Mesendoderm (in vitro differentiated cells): ENCODE results near the gene OSBPL8. TPM values are rescaled to one million over a fixed set of nuclear protein-coding genes. Genes with fewer than 3 reads are reported as not detected.

Experiments
- DNase-seq: peaks from one replicate; pipeline ENCODE4 v3.0.0; 2013
- H2AK5ac ChIP-seq: 2 replicates; pipeline ENCODE4 v1.6.1; 2013; ENCODE audit warnings: low read length, inconsistent platforms
- H2BK120ac ChIP-seq: 2 replicates; pipeline ENCODE4 v1.6.1; 2013; ENCODE audit warnings: low read depth, mild to moderate bottlenecking, low read length, moderate library complexity, mixed read lengths
- H2BK15ac ChIP-seq: replicated peaks from 2 replicates; pipeline ENCODE4 v1.6.1; 2013; ENCODE audit warnings: low read depth, mild to moderate bottlenecking, moderate library complexity
- H2BK5ac ChIP-seq: 2 replicates; pipeline ENCODE4 v1.6.1; 2013; ENCODE audit warnings: low read length, inconsistent platforms
- H3K18ac ChIP-seq: 2 replicates; pipeline ENCODE4 v1.6.1; 2013; ENCODE audit warnings: mild to moderate bottlenecking, low read length, mixed read lengths
- H3K23ac ChIP-seq: one replicate; pipeline ENCODE4 v1.6.1; 2013; ENCODE audit warnings: low read length
- H3K27ac ChIP-seq: 2 replicates; pipeline ENCODE4 v1.5.1; 2013; ENCODE audit warnings: low read depth, mild to moderate bottlenecking, inconsistent platforms, low read length, moderate library complexity
- H3K27me3 ChIP-seq: 2 replicates; pipeline ENCODE4 v1.6.1; 2013; ENCODE audit warnings: low read length, control low read depth, mild to moderate bottlenecking, inconsistent platforms; ENCODE audit not compliant: insufficient read depth, poor library complexity
- H3K36me3 ChIP-seq: 2 replicates; pipeline ENCODE4 v1.6.1; 2013; ENCODE audit warnings: low read length, inconsistent platforms; ENCODE audit not compliant: control insufficient read depth, insufficient read depth
- H3K4ac ChIP-seq: one replicate; pipeline ENCODE4 v1.6.1; 2013; ENCODE audit warnings: low read depth, mild to moderate bottlenecking, low read length, moderate library complexity
- H3K4me1 ChIP-seq: 2 replicates; pipeline ENCODE4 v1.6.1; 2013; ENCODE audit warnings: low read depth, low read length, inconsistent platforms; ENCODE audit not compliant: control insufficient read depth
- H3K4me2 ChIP-seq: 2 replicates; pipeline ENCODE4 v1.6.1; 2013; ENCODE audit warnings: low read length
- H3K4me3 ChIP-seq: 2 replicates; pipeline ENCODE4 v1.5.1; 2013; ENCODE audit warnings: mild to moderate bottlenecking, low read length
- H3K56ac ChIP-seq: one replicate; pipeline ENCODE4 v1.6.1; 2013; ENCODE audit warnings: low read length
- H3K79me1 ChIP-seq: 2 replicates; pipeline ENCODE4 v1.6.1; 2013; ENCODE audit warnings: low read length, inconsistent platforms
- H3K79me2 ChIP-seq: 2 replicates; pipeline ENCODE4 v1.6.1; 2013; ENCODE audit warnings: mild to moderate bottlenecking, low read length; ENCODE audit not compliant: control insufficient read depth, insufficient read depth
- H3K9ac ChIP-seq: 2 replicates; pipeline ENCODE4 v1.6.1; 2013; ENCODE audit warnings: low read length, inconsistent platforms
- H4K5ac ChIP-seq: one replicate; pipeline ENCODE4 v1.6.1; 2013; ENCODE audit warnings: low read length
- H4K8ac ChIP-seq: one replicate; pipeline ENCODE4 v1.6.1; 2013; ENCODE audit warnings: low read depth, mild to moderate bottlenecking, control low read depth, low read length, moderate library complexity
- WGBS: extraction: QIAGEN DNeasy Blood & Tissue Kit; methylation state at CpG from one replicate; pipeline ENCODE4 v1.1.7; 2013; ENCODE audit warnings: low lambda C conversion rate, missing lambda C conversion rate; ENCODE audit not compliant: insufficient coverage; ENCODE audit errors: extremely low coverage; 5-methylcytosine and 5-hydroxymethylcytosine counted together
- polyA plus RNA-seq, 2 experiments: library from polyadenylated mRNA; stranded (reverse); fragments of 200-250 nt; gene quantifications; one replicate each; pipeline ENCODE4 v1.2.3, GENCODE V29; 2013

The OSBPL8 gene, protein sequence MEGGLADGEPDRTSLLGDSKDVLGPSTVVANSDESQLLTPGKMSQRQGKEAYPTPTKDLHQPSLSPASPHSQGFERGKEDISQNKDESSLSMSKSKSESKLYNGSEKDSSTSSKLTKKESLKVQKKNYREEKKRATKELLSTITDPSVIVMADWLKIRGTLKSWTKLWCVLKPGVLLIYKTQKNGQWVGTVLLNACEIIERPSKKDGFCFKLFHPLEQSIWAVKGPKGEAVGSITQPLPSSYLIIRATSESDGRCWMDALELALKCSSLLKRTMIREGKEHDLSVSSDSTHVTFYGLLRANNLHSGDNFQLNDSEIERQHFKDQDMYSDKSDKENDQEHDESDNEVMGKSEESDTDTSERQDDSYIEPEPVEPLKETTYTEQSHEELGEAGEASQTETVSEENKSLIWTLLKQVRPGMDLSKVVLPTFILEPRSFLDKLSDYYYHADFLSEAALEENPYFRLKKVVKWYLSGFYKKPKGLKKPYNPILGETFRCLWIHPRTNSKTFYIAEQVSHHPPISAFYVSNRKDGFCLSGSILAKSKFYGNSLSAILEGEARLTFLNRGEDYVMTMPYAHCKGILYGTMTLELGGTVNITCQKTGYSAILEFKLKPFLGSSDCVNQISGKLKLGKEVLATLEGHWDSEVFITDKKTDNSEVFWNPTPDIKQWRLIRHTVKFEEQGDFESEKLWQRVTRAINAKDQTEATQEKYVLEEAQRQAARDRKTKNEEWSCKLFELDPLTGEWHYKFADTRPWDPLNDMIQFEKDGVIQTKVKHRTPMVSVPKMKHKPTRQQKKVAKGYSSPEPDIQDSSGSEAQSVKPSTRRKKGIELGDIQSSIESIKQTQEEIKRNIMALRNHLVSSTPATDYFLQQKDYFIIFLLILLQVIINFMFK
- 38.7 TPM for polyA plus RNA-seq (2013, experiment 1 of 2)
- 37.7 TPM for polyA plus RNA-seq (2013, experiment 2 of 2)

DNA sequence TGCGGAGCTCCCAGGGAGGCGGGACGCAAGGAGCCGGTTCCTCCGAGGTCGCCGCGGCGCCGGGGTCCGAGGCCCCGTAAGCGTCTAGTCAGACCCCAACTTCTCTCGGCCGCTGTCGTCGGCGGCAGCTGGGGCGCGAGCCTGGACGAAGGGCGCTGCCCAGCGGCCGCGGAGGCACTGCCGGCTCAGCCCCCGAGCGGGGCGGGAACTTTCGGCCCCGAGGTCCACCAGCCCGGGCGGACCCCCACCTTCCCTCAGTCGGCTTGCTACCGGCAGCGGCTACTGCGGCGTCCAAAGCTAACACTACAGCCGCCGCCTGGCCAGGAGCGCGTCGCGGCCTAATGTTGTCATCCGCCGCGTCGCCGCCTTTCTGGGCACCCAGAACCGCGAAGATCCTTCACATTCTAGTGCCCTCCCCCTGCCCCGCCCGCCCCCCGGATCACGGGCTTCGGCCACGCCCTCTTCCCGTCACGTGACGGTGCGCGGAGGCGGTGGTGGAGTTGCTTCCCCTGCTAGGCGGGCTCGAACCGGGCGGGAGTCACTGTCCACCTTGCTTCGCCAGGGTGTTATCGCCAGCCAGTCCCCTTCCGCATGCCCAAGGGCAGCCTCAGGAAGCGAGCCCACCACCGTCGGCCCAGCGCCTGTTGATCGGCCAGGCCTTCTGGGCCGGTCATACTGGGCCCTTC is at the start of gene OSBPL8:
TSS of gene OSBPL8 (minus strand) at position 372 of the 686 bp plus-strand sequence. CDS start 72,220 bp downstream, outside the sequence.
- H3K79me2 ChIP-seq, result peaks cover 14% of the 10 kb centered on the region
- WGBS, result no CpG with 5 or more reads among the region's 76 CpGs
- peak within 1 kb of the TSS; percentile 38 for H3K4ac ChIP-seq
- H3K36me3 ChIP-seq, result no peaks in the 10 kb centered on the region
- H2BK120ac ChIP-seq, result no peak within 1 kb of the TSS
- H3K27me3 ChIP-seq, result no peaks in the 10 kb centered on the region
- H2AK5ac ChIP-seq, result no peak within 1 kb of the TSS
- H4K5ac ChIP-seq, result no peak within 1 kb of the TSS
- peak within 1 kb of the TSS; percentile 95 for H3K56ac ChIP-seq
- H3K27ac ChIP-seq, result peak within 1 kb of the TSS; percentile 77
- peak within 1 kb of the TSS; percentile 6 for H2BK5ac ChIP-seq
- H3K4me3 ChIP-seq, result peak within 1 kb of the TSS; percentile 87
- H2BK15ac ChIP-seq, result no peak within 1 kb of the TSS
- H3K79me1 ChIP-seq, result peaks cover 5% of the 10 kb centered on the region
- peaks cover 2% of the 10 kb centered on the region for H3K4me1 ChIP-seq
- H3K18ac ChIP-seq, result peak within 1 kb of the TSS; percentile 85
- peak within 1 kb of the TSS; percentile 48 for H3K23ac ChIP-seq
- H4K8ac ChIP-seq, result no peak within 1 kb of the TSS
- H3K4me2 ChIP-seq, result peak within 1 kb of the TSS; percentile 81
- peak; percentile 98 for DNase-seq
- peak within 1 kb of the TSS; percentile 92 for H3K9ac ChIP-seq

DNA sequence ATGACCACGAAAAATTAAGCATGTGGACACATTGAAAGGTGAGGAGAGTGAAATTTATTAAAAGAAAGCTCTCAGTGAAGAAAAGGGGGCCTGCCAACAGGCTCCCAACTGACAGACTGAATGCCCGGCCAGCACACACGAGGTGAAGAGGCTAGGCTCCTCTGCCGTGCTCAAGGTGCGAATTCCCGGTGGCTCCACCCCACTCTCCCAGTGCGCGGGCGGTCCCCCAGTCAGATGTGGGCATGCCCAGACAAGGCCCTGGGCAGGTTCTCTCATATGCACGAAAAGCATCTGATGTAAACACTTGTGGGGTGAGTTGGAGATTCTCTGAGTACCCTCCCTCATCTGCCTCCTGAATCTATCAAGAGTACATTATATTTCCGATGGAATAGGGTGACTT is 48.5 kb upstream of the OSBPL8 start:
- Histone ChIP-seq H2BK120ac (no peak overlapping the region), H4K8ac (no peak overlapping the region), H3K4ac (no peak overlapping the region), H3K79me1 (no peaks in the 10 kb centered on the region), H3K27ac (no peak overlapping the region), H3K56ac (no peak overlapping the region), H3K23ac (no peak overlapping the region), H3K4me2 (no peak overlapping the region), H4K5ac (no peak overlapping the region), H3K18ac (no peak overlapping the region), H3K36me3 (no peaks in the 10 kb centered on the region), H3K4me1 (no peaks in the 10 kb centered on the region), H2BK5ac (no peak overlapping the region), H3K27me3 (no peaks in the 10 kb centered on the region), H2BK15ac (no peak overlapping the region), H3K79me2 (no peaks in the 10 kb centered on the region), H2AK5ac (no peak overlapping the region), H3K9ac (no peak overlapping the region), H3K4me3 (no peak overlapping the region)
- WGBS, result no CpG with 5 or more reads among the region's 11 CpGs
- DNase-seq, result no peak

DNA sequence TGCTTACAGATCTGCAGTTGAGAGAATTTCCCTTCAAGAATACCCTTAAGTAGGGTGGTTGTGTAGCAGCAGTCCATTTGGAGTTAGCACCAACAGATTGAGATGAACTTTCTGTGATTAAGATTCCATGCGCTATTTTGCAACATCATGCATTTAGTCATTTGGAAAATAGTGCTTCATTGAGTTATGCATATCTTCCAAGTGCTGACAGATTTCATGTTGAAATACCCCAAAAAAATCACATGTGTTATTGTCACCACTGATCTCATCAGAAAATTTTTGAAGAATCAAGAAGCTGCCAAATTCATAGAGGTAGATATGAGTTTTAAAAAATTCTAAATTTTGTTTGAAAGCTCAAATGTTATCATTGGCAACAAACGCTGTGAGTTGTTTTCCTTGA is 35.5 kb upstream of the OSBPL8 start:
- H3K4me3 ChIP-seq, result no peak overlapping the region
- no peak overlapping the region for H2BK120ac ChIP-seq
- no peaks in the 10 kb centered on the region for H3K4me1 ChIP-seq
- WGBS, result no CpG with 5 or more reads among the region's 2 CpGs
- H4K5ac ChIP-seq, result no peak overlapping the region
- H3K4me2 ChIP-seq, result no peak overlapping the region
- H2BK5ac ChIP-seq, result no peak overlapping the region
- H3K79me2 ChIP-seq, result no peaks in the 10 kb centered on the region
- no peak overlapping the region for H3K56ac ChIP-seq
- no peak overlapping the region for H3K9ac ChIP-seq
- H3K79me1 ChIP-seq, result no peaks in the 10 kb centered on the region
- H2BK15ac ChIP-seq, result no peak overlapping the region
- H4K8ac ChIP-seq, result no peak overlapping the region
- H3K4ac ChIP-seq, result no peak overlapping the region
- H3K27ac ChIP-seq, result no peak overlapping the region
- H2AK5ac ChIP-seq, result no peak overlapping the region
- no peaks in the 10 kb centered on the region for H3K27me3 ChIP-seq
- H3K18ac ChIP-seq, result no peak overlapping the region
- H3K36me3 ChIP-seq, result no peaks in the 10 kb centered on the region
- no peak overlapping the region for H3K23ac ChIP-seq
- DNase-seq, result no peak

DNA sequence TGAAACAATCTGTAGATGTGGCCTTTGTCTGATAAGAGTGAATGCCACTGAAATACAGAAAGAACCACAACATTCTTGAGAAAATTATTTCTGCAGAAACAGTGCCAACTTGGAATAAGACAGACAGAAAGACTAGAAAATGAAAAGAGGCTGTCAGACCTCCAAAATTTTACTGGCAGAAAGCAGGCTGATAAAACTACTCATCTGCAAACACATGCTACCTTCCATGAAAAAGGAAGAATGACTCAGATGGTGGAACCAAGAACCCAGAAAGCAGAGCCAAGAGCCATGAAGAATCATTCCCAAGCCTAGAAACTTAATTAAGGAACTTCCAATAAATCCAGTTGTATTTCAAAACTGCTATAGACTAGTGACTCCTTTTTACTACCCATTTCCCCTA is 31.9 kb upstream of the OSBPL8 start:
- no peak overlapping the region for H2BK15ac ChIP-seq
- H3K79me2 ChIP-seq, result no peaks in the 10 kb centered on the region
- H3K4me3 ChIP-seq, result no peak overlapping the region
- H2BK5ac ChIP-seq, result no peak overlapping the region
- no peak overlapping the region for H3K4me2 ChIP-seq
- H2AK5ac ChIP-seq, result no peak overlapping the region
- H3K36me3 ChIP-seq, result no peaks in the 10 kb centered on the region
- no peak for DNase-seq
- H3K9ac ChIP-seq, result no peak overlapping the region
- H3K4me1 ChIP-seq, result no peaks in the 10 kb centered on the region
- no peak overlapping the region for H2BK120ac ChIP-seq
- H3K4ac ChIP-seq, result no peak overlapping the region
- H3K18ac ChIP-seq, result no peak overlapping the region
- no peak overlapping the region for H4K8ac ChIP-seq
- H3K23ac ChIP-seq, result no peak overlapping the region
- no peak overlapping the region for H3K56ac ChIP-seq
- H3K27ac ChIP-seq, result no peak overlapping the region
- no peaks in the 10 kb centered on the region for H3K27me3 ChIP-seq
- no peak overlapping the region for H4K5ac ChIP-seq
- no peaks in the 10 kb centered on the region for H3K79me1 ChIP-seq

DNA sequence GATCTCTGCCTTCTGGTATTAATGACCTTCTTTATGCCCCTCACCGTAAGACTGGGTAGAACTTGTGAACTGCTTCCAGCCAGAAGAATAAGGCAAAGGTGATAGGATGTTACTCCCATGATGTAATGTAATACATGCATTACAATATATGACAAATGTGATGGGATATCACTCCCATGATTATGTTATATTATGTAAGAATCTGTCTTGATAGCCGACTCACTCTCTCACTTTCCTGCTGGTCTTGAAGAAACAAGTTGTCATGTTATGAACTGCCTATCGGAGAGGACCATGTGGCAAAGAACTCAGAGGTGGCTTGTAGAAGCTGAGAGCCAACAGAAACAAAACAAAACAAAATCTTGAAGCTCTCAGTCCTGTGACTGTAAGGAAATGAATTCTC is 30.6 kb upstream of the OSBPL8 start:
- Histone ChIP-seq H3K4me1 (no peaks in the 10 kb centered on the region), H4K5ac (no peak overlapping the region)
- no CpG with 5 or more reads among the region's 3 CpGs for WGBS

More for the DNA sequence above, 30.6 kb upstream of the OSBPL8 start:
- Histone ChIP-seq H3K27ac (no peak overlapping the region), H3K79me1 (no peaks in the 10 kb centered on the region), H3K4me3 (no peak overlapping the region), H2BK15ac (no peak overlapping the region), H3K9ac (no peak overlapping the region), H3K4me2 (no peak overlapping the region), H3K23ac (no peak overlapping the region), H2BK120ac (no peak overlapping the region), H3K79me2 (no peaks in the 10 kb centered on the region), H2AK5ac (no peak overlapping the region), H3K36me3 (no peaks in the 10 kb centered on the region), H3K18ac (no peak overlapping the region), H3K27me3 (no peaks in the 10 kb centered on the region), H2BK5ac (no peak overlapping the region), H4K8ac (no peak overlapping the region), H3K56ac (no peak overlapping the region), H3K4ac (no peak overlapping the region)
- no peak for DNase-seq
